ENCODE data around the gene ZNF319.
A peak's percentile ranks its signal among the peaks of the same experiment; 100 is the strongest.

Gene ZNF319

DNA sequence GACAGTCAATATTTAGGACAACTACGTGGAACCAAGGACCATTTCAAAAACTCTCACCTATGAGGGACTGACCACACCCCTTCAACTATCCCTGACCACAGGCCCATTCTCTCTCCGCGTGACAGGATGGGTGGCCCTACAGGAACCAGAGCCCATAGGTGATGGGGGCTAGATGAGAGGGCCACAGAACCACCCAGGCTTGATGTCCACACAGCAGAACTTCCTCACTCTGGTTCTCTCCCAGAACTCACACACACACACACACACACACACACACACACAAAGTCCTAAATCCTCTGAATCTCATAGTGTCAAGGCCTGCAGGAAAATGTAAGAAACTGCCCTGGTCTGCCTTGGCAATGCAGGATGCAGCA lies 1.5 kb downstream of the ZNF319 start:
- no peak for FAIRE-seq
- DNase-seq (ENCODE audit: low spot score): no peak

DNA sequence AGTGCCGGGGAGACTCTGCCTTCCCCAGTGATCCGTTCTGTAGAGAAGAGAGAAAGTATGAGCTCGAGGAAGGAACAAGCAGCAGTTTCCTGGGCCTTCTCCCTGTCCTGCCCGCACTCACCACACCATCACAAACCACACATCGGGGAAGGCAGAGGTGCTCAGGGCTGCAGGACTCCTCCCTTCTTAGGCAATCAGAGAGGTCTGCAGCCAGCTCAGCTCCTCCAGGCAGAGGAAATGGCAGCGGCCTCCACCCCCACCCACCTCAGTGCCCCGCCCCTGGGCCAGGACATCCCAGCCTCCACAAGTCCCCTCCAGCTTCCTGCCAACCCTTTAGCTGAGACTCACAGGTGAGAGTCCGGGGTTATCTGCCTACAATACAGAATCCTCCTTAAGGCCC lies 2.0 kb downstream of the ZNF319 start:
- DNase-seq (ENCODE audit: low spot score) (peak; percentile 41), FAIRE-seq (no peak)

DNA sequence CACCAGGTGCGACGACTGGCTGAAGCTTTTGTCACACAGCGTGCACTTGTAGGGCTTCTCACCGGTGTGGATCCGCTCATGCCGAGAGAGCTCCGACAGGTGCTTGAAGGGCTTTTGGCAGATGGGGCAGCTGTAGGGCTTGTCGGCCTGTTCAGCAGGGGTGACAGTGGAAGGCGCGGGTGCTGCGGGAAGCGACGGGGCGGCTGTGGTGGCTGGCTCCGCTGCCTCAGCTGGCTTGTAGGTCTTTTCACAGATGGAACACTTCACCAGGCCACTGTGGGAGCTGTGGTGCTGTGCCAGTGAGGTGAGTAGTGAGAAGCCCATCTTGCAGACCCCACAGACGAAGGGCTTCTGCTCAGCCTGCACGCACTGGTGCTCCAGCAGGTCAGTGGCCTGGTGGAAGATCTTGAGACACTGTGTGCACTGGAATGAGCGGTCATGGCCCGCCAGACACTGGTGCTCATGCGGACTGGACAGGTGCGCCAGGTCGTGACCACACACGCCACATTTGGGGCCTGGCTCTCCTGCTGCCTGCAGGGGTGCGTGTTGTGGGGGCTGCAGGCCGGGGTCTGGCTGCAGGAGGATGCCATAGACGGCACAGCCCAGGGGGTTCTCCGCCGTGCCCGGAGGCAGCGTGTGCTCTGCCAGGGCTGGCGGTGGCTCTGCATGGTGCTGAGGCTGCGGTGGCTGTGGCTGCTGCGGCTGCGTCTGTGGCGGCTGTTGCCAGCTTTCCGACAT lies 2.8 kb downstream of the ZNF319 start:
- DNase-seq (ENCODE audit: low spot score) (no peak), FAIRE-seq (no peak)

DNA sequence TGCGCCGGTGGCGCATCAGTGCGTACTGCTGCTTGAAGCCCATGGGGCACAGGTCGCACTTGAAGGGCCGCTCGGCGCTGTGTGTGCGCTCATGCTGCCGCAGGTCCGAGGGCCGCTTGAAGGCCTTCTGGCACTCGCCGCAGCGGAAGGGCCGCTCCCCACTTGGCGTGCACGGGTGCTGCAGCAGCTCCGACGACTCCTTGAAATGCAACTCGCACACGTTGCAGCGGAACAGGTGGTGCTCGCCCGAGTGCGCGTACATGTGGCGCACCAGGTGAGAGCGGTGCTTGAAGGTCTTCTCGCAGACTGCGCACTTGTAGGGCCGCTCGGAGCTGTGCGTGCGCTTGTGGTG lies 3.3 kb downstream of the ZNF319 start:
- no peak for DNase-seq (ENCODE audit: low spot score)
- FAIRE-seq: no peak

DNA sequence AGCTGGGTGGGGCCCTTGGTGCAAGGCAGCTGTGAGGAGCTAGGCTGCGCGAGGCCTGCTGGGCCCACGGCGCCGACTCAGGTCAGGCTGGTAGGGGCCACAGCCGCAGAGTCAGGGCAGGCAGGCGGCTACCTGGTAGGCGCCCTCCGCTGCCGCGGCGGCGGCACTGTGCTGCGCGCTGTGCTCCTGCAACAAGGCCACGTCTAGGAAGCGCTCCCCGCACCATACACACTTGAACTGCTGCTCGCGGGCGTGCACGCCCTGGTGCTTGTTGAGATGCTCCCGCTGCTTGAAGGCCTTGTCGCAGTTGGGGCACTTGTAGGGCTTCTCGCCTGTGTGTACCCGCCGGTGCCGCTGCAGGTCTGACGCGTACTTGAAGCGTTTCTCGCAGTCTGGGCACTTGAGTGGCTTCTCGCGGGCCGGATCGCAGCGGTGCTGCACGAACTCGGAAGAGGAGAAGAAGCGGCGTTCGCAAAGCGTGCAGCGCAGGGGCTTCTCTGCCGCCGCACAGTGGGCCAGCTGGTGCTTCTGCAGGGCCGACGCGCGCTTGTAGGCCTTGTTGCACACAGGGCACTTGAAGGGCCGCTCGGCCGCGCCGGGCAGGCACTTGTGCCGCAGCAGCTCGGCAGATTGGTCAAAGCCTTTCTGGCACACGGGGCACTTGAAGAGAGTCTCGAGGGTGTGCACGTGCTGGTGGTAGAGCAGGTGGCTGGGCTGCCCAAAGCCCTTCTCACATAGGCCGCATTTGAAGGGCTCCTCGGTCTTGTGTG lies 3.9 kb downstream of the ZNF319 start:
- FAIRE-seq (no peak), DNase-seq (ENCODE audit: low spot score) (no peak)

DNA sequence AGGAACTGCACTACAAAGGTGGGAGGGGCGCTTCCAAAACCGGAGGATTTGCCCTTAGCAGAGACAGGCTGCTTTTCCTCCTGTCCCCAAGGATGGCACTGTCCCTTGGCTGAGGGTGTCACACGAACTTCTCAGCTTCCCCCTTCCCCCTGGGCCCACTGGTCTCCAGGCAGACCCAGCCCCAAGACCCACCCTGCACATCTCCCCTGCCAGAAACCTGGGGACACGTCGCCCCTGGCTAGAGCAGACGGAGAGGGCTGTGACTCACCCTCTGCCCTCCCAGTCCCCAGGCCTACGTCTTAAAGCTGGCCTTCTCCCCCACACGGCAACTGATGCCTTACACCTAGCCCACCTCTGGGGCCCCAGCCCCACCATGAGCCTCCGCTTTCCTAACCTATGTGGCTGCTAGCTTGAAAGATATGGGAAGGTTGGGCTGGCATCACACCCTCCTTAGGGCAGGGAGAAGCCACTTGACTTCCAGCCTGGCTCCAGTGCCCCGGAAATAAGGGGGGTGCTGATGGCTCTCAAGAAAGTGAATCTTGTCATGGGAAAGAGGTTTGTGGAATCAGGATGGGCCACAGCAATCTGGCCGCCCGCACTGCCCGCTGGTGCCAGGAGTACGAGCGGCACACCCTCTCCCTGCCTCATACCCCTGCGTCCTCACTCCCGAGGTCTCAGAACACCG lies 4.6 kb downstream of the ZNF319 start:
- DNase-seq (ENCODE audit: low spot score): no peak
- no peak for FAIRE-seq

DNA sequence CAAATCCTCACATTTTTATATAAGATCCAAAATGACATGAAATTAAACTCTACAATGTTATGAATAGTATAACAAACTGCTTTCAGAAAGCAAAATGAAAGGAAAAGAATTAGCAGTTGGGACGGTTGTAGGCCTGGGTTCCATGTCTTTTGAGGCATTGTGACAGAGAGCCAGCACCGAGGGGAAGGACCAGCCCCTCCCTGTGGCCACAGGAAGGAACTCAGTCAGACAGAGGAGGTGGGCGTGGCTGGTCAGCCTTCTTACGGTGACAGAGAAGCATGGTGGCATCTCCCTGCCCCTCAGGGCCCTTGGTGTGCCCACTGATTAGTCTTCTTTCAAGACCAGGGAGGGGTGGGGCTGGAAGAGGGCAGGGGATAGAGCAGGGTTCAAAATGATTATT lies 5.7 kb downstream of the ZNF319 start:
- peak; percentile 16 for DNase-seq (ENCODE audit: low spot score)
- FAIRE-seq: no peak

DNA sequence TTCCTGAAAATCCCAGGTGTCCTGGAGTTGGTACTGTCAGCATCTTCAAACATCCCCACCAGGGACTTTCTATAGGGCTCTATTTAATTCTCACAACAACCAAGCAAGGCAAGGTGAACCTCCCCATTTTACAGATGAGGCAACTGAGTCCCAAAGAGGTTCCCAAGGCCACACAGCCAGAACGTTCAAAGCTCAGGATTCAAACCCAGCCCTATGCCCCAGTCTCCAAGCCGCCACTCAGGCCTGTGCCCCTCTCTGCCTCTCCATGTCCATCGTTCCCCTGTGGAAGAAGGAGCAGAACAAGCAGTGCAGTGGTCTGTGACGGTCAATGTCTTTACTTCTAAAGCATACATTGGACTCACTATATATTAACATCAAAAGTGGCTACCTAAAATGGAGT lies 6.1 kb downstream of the ZNF319 start:
- no peak for FAIRE-seq
- no peak for DNase-seq (ENCODE audit: low spot score)

DNA sequence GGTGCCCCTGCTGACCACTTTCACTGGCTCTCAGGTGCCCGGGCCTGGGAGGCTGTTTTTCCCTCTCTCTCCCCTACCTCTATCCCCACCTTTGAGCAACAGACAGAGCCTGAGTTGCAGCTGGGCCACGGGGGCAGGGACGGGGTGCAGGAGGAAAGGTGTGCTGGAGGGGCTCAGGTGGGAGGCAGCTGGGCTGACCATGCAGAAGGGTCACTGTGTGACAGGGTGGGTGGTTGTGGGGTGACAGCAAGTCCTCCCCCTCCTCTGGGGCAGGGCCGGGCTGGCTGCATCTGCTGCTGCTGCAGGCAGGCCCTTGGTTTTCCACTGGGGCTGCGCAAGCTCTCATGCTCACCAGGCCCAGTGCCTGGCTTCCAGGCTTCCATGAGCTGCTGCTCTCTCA lies 6.6 kb downstream of the ZNF319 start:
- FAIRE-seq (no peak), DNase-seq (ENCODE audit: low spot score) (no peak)

DNA sequence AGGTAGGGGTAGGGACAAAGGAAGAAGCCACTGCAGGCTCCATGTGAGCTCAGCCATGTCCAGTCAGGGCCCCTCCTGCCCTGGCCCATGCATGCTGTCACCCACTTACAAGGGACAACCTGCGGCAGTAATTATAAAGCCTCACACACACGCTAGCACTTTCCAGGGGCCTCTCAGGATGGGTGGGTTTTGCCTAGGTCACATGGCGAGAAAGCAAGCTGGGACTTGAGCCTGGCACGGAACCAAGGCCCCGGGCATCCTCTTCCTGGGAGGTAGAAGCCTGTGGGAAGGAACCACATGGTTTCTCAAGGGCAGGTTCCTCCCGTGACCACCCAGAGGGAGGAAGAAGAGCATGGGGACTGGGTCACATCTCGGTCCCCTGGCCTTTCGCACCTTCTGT lies 7.0 kb downstream of the ZNF319 start:
- no peak for DNase-seq (ENCODE audit: low spot score)
- no peak for FAIRE-seq

DNA sequence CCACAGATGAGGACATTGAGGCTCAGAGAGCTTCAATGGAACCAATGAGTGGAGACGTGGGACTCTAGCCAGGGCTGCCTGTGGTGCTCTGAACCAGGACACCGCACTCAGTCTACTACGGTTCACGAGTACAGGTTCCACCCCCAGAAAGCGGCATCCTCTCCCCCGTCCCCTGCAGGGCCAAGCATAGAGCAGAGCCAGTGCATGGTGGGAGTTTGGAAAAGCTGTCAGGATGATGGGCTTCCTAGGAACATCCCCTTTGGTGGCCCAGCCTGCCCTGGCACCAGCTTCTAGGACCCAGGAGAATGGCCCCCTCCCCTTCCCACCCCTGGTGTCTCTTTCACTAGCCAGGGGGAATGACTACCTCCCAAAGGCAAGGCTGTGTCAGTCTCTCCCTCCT lies 8.4 kb downstream of the ZNF319 start:
- DNase-seq (ENCODE audit: low spot score): no peak
- FAIRE-seq: no peak

DNA sequence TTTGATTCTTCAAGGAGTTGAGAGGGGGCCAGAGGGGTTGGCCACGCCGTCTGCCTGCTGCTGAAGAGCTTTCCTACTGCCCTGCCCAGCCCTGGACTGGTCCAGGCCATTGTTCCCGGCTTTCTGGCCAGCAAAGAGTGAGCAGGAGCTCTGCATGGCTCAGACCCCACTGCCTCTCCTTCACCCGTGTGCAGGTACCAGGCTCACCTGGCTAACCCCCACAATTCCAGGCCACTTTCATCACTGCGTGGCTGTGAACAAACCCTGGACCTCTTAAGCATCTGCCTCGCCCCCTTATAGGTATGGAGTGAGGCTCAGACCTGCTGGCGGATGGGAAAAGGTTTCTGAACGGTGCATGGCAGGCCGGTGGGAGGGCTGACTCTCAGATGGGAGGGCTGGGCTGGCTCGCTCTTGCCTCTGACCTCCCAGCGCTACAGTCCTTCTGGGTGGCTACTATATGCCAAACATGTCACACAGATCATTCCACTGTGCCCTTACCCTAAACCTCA lies 8.9 kb downstream of the ZNF319 start:
- DNase-seq (ENCODE audit: low spot score) (no peak), FAIRE-seq (no peak)

DNA sequence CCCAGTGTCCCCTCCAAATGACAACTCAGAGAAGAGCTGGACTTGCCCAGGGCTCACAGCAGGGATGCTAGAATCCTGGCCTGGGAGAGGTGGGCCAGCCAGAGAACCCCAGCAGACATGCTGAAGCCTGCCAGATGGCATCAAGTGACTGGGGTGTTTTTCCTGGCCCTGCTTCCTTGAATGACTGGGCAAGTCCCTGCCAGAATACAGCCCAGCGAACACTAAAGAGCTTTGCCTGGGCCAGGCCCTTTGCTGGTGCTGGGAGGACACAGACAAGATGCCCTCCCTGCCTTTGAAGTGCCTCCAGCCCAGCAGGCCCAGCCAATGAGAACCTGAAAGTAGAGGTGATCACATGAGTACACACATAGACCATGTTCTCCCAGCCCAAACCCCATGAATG lies 11.5 kb downstream of the ZNF319 start:
- DNase-seq (ENCODE audit: low spot score) (no peak), FAIRE-seq (no peak)

DNA sequence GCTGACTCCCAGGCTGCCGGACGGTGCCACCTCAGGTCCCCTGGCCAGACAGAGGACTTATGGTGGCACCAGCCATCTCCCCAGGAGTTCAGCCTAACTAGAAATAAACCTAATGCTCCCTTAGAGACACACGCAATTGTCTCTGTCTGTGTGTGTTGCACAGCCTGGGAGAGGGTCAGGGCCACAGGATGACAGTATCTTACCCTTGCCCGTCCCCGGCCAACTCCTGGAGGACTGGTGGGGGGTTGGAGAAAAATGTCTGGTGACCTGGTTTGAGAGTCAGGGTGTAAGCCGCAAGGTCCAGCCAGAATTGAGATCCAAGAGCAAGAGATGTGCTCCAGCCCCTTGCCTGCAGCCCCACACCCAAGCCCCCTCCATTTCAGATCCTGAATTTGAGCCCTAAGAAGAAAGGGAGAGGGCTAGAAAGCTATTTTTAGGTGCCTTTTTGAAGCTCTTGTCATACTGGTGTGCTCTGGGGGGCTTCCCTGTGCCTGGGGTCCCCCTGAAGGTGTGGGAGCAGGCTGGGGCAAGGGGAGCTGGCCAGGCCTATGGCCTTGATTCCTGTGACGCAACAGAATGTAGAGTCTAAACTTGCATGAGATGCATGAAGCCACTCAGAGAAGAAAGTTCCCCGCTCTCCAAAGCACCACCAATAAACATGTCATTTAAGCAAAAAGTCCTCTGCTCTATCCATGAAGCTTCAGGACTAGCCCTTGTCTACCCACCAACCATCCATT lies 12.9 kb downstream of the ZNF319 start:
- no peak for FAIRE-seq
- no peak for DNase-seq (ENCODE audit: low spot score)

DNA sequence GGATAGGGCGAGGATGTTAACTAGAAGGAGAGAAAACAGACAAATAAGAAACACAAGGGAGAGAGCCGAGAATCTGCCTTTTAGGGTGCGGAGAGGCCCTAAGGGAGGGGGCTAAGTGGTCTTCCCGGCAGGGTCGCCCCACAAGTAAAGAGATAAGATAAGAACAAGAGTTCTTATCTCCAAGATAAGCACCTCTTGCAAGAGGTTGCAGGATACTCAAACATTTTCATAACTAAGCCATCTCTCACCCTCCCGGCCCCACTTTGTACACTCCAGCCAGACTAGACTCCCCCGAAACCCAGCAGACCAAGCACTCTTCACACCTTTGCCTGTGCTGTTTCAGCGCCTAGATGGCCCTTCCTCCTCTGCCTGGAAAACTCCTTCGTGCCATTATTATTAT lies 14.3 kb downstream of the ZNF319 start:
- FAIRE-seq (no peak), DNase-seq (ENCODE audit: low spot score) (no peak)

DNA sequence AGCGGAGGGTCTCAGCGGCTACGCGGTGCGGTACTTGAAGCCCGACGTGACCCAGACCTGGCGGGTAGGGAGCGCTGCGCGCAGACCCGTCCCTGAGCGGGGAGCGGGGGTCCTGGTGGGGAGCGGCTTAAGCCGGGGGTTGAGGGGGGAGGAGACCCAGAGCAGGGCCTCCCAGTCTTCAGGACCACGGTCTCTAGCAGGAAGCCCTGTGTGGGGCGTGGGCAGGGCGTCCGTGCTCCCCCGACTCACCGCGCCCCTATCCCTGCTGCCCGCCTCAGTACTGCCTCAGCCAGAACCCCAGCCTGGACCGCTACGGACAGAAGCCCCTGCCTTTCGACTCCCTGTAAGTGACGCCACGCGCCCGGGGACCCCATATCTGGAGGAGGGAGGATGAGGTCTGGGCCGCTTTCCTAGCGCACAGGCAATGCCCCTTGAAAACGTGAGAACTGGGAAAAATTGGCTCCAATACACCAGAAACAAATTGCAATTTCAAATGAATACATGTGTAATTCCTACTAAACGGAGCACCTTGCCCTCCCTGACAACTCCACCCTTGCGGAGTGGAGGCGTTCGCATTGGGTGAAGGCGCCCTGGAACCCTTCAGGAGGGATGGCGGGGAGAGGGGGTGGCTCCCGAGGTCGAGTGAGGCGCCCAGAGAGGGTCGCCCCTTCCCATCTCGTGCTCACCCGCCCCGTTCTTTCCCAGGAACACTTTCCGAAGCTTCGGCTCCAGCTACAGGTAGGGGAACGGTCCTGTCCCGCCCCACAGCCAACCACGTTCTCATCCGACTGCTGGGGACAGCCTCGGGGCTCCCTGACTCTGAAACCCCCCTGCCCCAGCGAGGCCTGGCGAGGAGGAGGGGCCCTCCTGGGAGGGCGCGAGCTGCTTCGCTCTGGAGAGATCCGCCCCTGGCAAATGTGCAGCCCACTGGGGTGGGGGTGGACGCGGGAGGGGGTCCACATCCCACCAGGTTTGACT lies 15.0 kb downstream of the ZNF319 start:
- DNase-seq (ENCODE audit: low spot score) (no peak), FAIRE-seq (no peak)

DNA sequence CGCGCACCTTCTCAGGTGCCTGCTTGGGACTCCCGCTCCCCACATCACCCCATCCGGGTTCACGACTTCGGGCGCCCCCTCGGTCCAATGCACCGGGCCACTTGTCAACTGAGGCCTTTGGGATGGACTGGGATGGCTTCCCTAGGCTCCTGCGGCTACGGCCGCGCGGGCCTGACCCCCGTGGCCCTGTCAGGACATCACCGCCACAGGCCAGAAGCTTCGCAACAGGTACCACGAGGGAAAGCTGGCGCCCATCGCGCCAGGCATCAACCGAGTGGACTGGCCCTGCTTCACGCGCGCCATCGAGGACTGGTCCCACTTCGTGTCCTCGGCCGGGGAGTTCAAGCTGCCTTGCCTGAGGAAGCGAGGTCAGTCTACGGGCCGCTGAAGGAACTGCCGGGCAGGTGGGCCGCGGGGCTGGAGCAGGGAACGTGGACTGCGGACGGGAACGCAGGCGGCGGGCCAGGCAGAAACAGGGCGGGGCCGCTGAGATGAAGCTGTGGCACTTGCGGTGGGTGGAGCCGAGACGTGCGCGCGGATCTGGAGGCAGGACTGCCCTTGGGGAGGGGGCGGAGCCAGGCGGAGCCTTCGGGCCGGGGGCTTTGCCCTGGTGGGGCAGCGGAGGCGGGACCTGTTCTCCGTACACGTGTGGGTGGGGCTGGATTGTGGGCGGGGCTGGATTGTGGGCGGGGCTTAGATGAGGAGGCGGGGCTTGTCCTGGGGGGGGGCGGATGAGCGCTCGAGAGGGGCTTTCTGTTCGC lies 15.8 kb downstream of the ZNF319 start:
- DNase-seq (ENCODE audit: low spot score) (no peak), FAIRE-seq (no peak)

DNA sequence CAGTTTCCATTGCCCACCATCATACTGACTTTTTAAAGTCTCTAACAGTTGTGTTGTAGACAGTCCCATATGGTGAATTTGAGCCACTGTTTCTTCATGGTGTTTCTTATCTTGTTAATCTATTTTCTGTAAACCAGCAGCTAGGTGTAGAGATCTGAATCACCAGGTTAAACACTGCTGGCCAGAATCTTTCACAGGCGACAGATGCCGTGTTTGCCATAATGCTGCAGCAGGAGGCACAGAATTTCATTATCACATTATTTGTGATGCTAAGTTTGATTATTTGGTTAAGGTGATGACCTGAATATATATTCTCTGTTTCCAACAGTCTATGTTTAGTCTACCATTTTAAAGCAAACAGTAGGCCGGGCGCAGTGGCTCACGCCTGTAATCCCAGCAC lies 18.1 kb downstream of the ZNF319 start:
- FAIRE-seq (no peak), DNase-seq (ENCODE audit: low spot score) (no peak)

DNA sequence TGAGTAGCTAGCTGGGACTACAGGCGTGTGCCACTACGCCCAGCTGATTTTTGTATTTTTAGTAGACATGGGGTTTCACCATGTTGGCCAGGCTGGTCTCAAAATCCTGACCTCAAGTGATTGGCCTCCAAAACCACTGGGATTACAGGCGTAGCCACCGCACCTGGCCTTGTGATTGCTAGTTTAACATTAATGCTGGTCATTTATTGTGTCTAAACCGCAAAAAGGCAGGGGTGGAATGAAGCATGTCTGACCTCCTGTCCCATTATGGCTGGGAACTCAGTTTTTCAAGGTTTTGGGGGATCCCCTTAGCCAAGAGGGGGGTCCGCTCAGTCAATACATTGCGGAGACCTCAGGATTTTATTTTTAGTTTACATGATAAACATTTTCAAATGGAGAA lies 18.8 kb downstream of the ZNF319 start:
- FAIRE-seq (peak; percentile 79), DNase-seq (ENCODE audit: low spot score) (peak; percentile 47)

Data from RCC 7860 (cell line).